ENCODE measurements around the gene TROAP. TPM values are rescaled to one million over a fixed set of nuclear protein-coding genes. Genes with fewer than 3 reads are reported as not detected.

TROAP gene
- total and polyA plus RNA-seq, 2 experiments from 2014 or later, result 46.4 to 47.5 TPM

GRCh38 chr12:49336645-49337584, 13.9 kb downstream of the TROAP start, which contains the start of gene C1QL4 (continued):
- TF ChIP-seq ZNF462 (CRISPR knock-in tag; IDR thresholded peaks at IDR 0.05), result no peak

- peaks cover 59% of the 10 kb centered on the region for H3K4me1 Mint-ChIP-seq
- peaks cover 99% of the 10 kb centered on the region for H3K27me3 ChIP-seq (ENCODE audit: insufficient read depth)
- peaks cover 9% of the 10 kb centered on the region for H3K9me3 Mint-ChIP-seq
- peak overlapping the region; percentile 58; the same call in 1 of the 2 replicates for H3K4me3 ChIP-seq
- H4K20me1 ChIP-seq (replicated peaks; ENCODE audit: insufficient read depth), result peaks cover 22% of the 10 kb centered on the region
- H3K4me3 Mint-ChIP-seq, result peak overlapping the region; percentile 11; the same call in 1 of the 3 replicates
- ATAC-seq, result no peak
- no peaks in the 10 kb centered on the region for H3K79me2 ChIP-seq (replicated peaks; ENCODE audit: insufficient read depth)
- no peak overlapping the region for H3K27ac Mint-ChIP-seq
- no peak overlapping the region for H2AFZ ChIP-seq
- H3K9me2 ChIP-seq (ENCODE audit: insufficient read depth), result no peaks in the 10 kb centered on the region
- DNase-seq (ENCODE audit: low spot score), result no peak
- no peak overlapping the region for H3K27ac ChIP-seq (ENCODE audit: low read depth)
- no peaks in the 10 kb centered on the region for H3K36me3 ChIP-seq (ENCODE audit: insufficient read depth)
- H3K4me1 ChIP-seq (ENCODE audit: insufficient read depth), result peaks cover 52% of the 10 kb centered on the region
- no peaks in the 10 kb centered on the region; the same call in 2 of the 3 replicates for H3K36me3 Mint-ChIP-seq (ENCODE audit: low read depth)
- H3K27me3 Mint-ChIP-seq (ENCODE audit: insufficient read depth, low read depth, poor library complexity), result peaks cover 97% of the 10 kb centered on the region
- peaks cover 35% of the 10 kb centered on the region for H3F3A ChIP-seq (replicated peaks; ENCODE audit: low read depth)
- peak overlapping the region; percentile 88 for H3K4me2 ChIP-seq
- TF ChIP-seq JUNB (IDR thresholded peaks at IDR 0.05; ENCODE audit: unreplicated experiment), result no peak
- TF ChIP-seq CREB1 (CRISPR knock-in tag; IDR thresholded peaks at IDR 0.05; ENCODE audit: low read depth), result no peak
- no peak for TF ChIP-seq ETS1 (IDR thresholded peaks at IDR 0.05)
- TF ChIP-seq CTCF (conservative IDR thresholded peaks at IDR 0.05; ENCODE audit: low read depth in 2 of 2), result no peak
- no peak for TF ChIP-seq STAT1 (IDR thresholded peaks at IDR 0.05; ENCODE audit: unreplicated experiment)
- TF ChIP-seq EZH2 (IDR thresholded peaks at IDR 0.05; ENCODE audit: low read depth, unreplicated experiment), result no peak
Observed at GRCh38 chr12:49338830-49339463, 15.9 kb downstream of the TROAP start.
